ACC112 (cell line): ENCODE results near the gene GPA33.

Experiments
- H2AFZ ChIP-seq: fragments of 200-600 bp; sonication (generic); one replicate; pipeline ENCODE4 v1.6.0; 2017; ENCODE audit warnings: antibody characterized with exemption, low read length; ENCODE audit not compliant: unreplicated experiment
- H3K27ac ChIP-seq: fragments of 200-600 bp; sonication (generic); 2 replicates; pipeline ENCODE4 v1.5.1; 2014; ENCODE audit warnings: low read depth, mild to moderate bottlenecking, antibody characterized with exemption, low read length, moderate library complexity
- H3K27me3 ChIP-seq: fragments of 200-600 bp; sonication (generic); 2 replicates; pipeline ENCODE4 v1.6.1; 2014; ENCODE audit warnings: mild to moderate bottlenecking, antibody characterized with exemption, low read length, moderate library complexity, mixed read lengths; ENCODE audit not compliant: insufficient read depth
- H3K36me3 ChIP-seq: fragments of 200-600 bp; sonication (generic); 2 replicates; pipeline ENCODE4 v1.6.1; 2016; ENCODE audit warnings: mild to moderate bottlenecking, antibody characterized with exemption, low read length, moderate library complexity, mixed read lengths; ENCODE audit not compliant: insufficient read depth
- H3K4me1 ChIP-seq: fragments of 200-600 bp; sonication (generic); one replicate; pipeline ENCODE4 v1.6.1; 2016; ENCODE audit warnings: low read length, mixed read lengths; ENCODE audit not compliant: insufficient read depth, unreplicated experiment, control insufficient read depth
- H3K4me3 ChIP-seq: fragments of 200-600 bp; sonication (generic); 2 replicates; pipeline ENCODE4 v1.5.1; 2014; ENCODE audit warnings: mild to moderate bottlenecking, low read depth, low read length
- H3K79me2 ChIP-seq: fragments of 200-600 bp; sonication (generic); one replicate; pipeline ENCODE4 v1.6.0; 2016; ENCODE audit warnings: low read length; ENCODE audit not compliant: control insufficient read depth, unreplicated experiment, insufficient read depth

GPA33 gene

GRCh38 chr1:167088746-167089417, 1.3 kb downstream of the GPA33 start:
- no peak overlapping the region for H3K27ac ChIP-seq
- H3K79me2 ChIP-seq, result no peaks in the 10 kb centered on the region
- H3K4me3 ChIP-seq, result no peak overlapping the region
- no peaks in the 10 kb centered on the region for H3K4me1 ChIP-seq
- peaks cover 48% of the 10 kb centered on the region for H3K27me3 ChIP-seq
- H3K36me3 ChIP-seq, result no peaks in the 10 kb centered on the region
- H2AFZ ChIP-seq, result no peak overlapping the region

GRCh38 chr1:167086768-167087167, 3.4 kb downstream of the GPA33 start:
- H3K4me3 ChIP-seq, result no peak overlapping the region
- no peaks in the 10 kb centered on the region for H3K79me2 ChIP-seq
- no peak overlapping the region for H3K27ac ChIP-seq
- H3K36me3 ChIP-seq, result no peaks in the 10 kb centered on the region
- no peak overlapping the region for H2AFZ ChIP-seq
- no peaks in the 10 kb centered on the region for H3K4me1 ChIP-seq
- peaks cover 58% of the 10 kb centered on the region for H3K27me3 ChIP-seq

- Histone ChIP-seq H3K27ac (no peak overlapping the region), H3K4me3 (no peak overlapping the region), H3K27me3 (peaks cover 61% of the 10 kb centered on the region), H2AFZ (no peak overlapping the region), H3K36me3 (no peaks in the 10 kb centered on the region), H3K79me2 (no peaks in the 10 kb centered on the region), H3K4me1 (no peaks in the 10 kb centered on the region)
Observed at GRCh38 chr1:167086033-167086432, 4.1 kb downstream of the GPA33 start.

- Histone ChIP-seq H3K27ac (no peak overlapping the region), H3K4me1 (no peaks in the 10 kb centered on the region), H3K79me2 (no peaks in the 10 kb centered on the region)
Observed at GRCh38 chr1:167084757-167085156, 5.4 kb downstream of the GPA33 start.

GRCh38 chr1:167083871-167084270, 6.3 kb downstream of the GPA33 start:
- no peaks in the 10 kb centered on the region for H3K4me1 ChIP-seq
- H2AFZ ChIP-seq, result no peak overlapping the region
- no peaks in the 10 kb centered on the region for H3K79me2 ChIP-seq
- peaks cover 78% of the 10 kb centered on the region for H3K27me3 ChIP-seq
- no peak overlapping the region for H3K27ac ChIP-seq
- no peak overlapping the region for H3K4me3 ChIP-seq
- no peaks in the 10 kb centered on the region for H3K36me3 ChIP-seq

More at GRCh38 chr1:167084757-167085156, 5.4 kb downstream of the GPA33 start:
- no peaks in the 10 kb centered on the region for H3K36me3 ChIP-seq
- no peak overlapping the region for H3K4me3 ChIP-seq
- no peak overlapping the region for H2AFZ ChIP-seq
- H3K27me3 ChIP-seq, result peaks cover 74% of the 10 kb centered on the region

GRCh38 chr1:167083066-167083665, 7.0 kb downstream of the GPA33 start:
- Histone ChIP-seq H3K36me3 (no peaks in the 10 kb centered on the region), H3K27ac (no peak overlapping the region)

GRCh38 chr1:167082511-167083027, 7.6 kb downstream of the GPA33 start:
- H3K4me3 ChIP-seq, result no peak overlapping the region
- H2AFZ ChIP-seq, result no peak overlapping the region
- H3K79me2 ChIP-seq, result no peaks in the 10 kb centered on the region
- H3K27me3 ChIP-seq, result peaks cover 83% of the 10 kb centered on the region
- H3K27ac ChIP-seq, result no peak overlapping the region
- H3K36me3 ChIP-seq, result no peaks in the 10 kb centered on the region
- H3K4me1 ChIP-seq, result no peaks in the 10 kb centered on the region

More at GRCh38 chr1:167083066-167083665, 7.0 kb downstream of the GPA33 start:
- Histone ChIP-seq H3K4me3 (no peak overlapping the region), H2AFZ (no peak overlapping the region), H3K4me1 (no peaks in the 10 kb centered on the region), H3K27me3 (peaks cover 80% of the 10 kb centered on the region), H3K79me2 (no peaks in the 10 kb centered on the region)

GRCh38 chr1:167081594-167082156, 8.5 kb downstream of the GPA33 start:
- Histone ChIP-seq H3K36me3 (no peaks in the 10 kb centered on the region), H2AFZ (no peak overlapping the region), H3K4me3 (no peak overlapping the region), H3K27ac (no peak overlapping the region), H3K27me3 (peaks cover 85% of the 10 kb centered on the region), H3K79me2 (no peaks in the 10 kb centered on the region), H3K4me1 (no peaks in the 10 kb centered on the region)

- no peaks in the 10 kb centered on the region for H3K79me2 ChIP-seq
- H3K4me1 ChIP-seq, result no peaks in the 10 kb centered on the region
- no peak overlapping the region for H3K4me3 ChIP-seq
- no peak overlapping the region for H3K27ac ChIP-seq
- H3K27me3 ChIP-seq, result peaks cover 74% of the 10 kb centered on the region
- no peak overlapping the region for H2AFZ ChIP-seq
- H3K36me3 ChIP-seq, result no peaks in the 10 kb centered on the region
Observed at GRCh38 chr1:167077868-167078210, 12.3 kb downstream of the GPA33 start.

- Histone ChIP-seq H3K4me3 (no peak overlapping the region), H3K79me2 (no peaks in the 10 kb centered on the region), H2AFZ (no peak overlapping the region), H3K27ac (no peak overlapping the region), H3K27me3 (peaks cover 71% of the 10 kb centered on the region), H3K36me3 (no peaks in the 10 kb centered on the region), H3K4me1 (no peaks in the 10 kb centered on the region)
Observed at GRCh38 chr1:167077128-167077867, 12.9 kb downstream of the GPA33 start.
